ENCODE measurements around the gene UGT3A2. TPM values are rescaled to one million over a fixed set of nuclear protein-coding genes. Genes with fewer than 3 reads are reported as not detected.
A peak's percentile ranks its signal among the peaks of the same experiment; 100 is the strongest.

The UGT3A2 gene
- total RNA-seq, 1 donor from 2014 or later = not detected

DNA sequence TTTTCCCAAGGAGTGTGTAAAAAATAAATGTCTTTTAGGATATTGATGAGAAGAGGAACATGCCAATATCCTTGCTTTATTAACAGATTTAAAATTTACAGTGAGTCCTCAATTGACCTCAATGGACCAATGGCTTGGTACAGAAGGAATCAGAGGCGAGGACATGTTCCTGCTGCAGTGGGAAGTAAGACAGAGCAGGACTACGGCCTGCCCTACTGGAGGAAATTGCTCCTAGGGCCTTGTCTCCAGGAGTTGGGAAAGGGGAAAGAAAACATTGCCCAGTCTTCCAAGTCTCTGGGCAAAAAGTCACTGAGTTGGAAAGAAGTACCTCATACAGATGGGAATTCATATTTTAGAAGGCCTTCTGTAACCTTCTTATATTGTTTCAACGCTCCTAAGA, 33.1 kb upstream of the UGT3A2 start:
- no peaks in the 10 kb centered on the region for H3K4me1 Mint-ChIP-seq (ENCODE audit: low read depth)
- no peak overlapping the region for H3K4me3 Mint-ChIP-seq (ENCODE audit: unreplicated experiment)
- no peaks in the 10 kb centered on the region for H3K27me3 Mint-ChIP-seq (ENCODE audit: low read depth)
- peaks cover 13% of the 10 kb centered on the region for H3K36me3 Mint-ChIP-seq (ENCODE audit: low read depth)
- TF ChIP-seq, protein P1, sequence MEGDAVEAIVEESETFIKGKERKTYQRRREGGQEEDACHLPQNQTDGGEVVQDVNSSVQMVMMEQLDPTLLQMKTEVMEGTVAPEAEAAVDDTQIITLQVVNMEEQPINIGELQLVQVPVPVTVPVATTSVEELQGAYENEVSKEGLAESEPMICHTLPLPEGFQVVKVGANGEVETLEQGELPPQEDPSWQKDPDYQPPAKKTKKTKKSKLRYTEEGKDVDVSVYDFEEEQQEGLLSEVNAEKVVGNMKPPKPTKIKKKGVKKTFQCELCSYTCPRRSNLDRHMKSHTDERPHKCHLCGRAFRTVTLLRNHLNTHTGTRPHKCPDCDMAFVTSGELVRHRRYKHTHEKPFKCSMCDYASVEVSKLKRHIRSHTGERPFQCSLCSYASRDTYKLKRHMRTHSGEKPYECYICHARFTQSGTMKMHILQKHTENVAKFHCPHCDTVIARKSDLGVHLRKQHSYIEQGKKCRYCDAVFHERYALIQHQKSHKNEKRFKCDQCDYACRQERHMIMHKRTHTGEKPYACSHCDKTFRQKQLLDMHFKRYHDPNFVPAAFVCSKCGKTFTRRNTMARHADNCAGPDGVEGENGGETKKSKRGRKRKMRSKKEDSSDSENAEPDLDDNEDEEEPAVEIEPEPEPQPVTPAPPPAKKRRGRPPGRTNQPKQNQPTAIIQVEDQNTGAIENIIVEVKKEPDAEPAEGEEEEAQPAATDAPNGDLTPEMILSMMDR (IDR thresholded peaks at IDR 0.05) = no peak
- H3K27ac Mint-ChIP-seq (ENCODE audit: unreplicated experiment) = no peak overlapping the region
- no peaks in the 10 kb centered on the region for H3K9me3 Mint-ChIP-seq (ENCODE audit: low read depth)
- no peak for DNase-seq (ENCODE audit: low spot score)

DNA sequence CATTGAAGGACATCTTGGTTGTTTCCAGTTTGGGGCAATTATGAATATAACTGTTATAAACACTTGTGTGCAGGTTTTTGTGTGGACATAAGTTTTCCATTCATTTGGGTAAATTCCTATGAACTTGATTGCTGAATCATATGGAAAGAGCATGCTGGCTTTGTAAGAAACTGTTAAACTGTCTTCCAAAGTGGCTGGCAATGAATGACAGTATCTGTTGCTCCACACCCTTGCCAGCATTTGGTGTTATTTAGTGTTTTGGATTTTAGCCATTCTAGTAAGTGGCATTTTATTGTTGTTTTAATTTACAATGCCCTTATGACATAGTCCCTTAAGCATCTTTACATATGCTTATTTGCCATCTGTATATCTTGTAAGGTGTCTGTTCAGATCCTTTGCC, 29.8 kb upstream of the UGT3A2 start:
- DNase-seq (ENCODE audit: low spot score) = no peak
- no peak overlapping the region for H3K27ac Mint-ChIP-seq (ENCODE audit: unreplicated experiment)
- peaks cover 9% of the 10 kb centered on the region for H3K9me3 Mint-ChIP-seq (ENCODE audit: low read depth)
- no peaks in the 10 kb centered on the region for H3K27me3 Mint-ChIP-seq (ENCODE audit: low read depth)
- H3K4me3 Mint-ChIP-seq (ENCODE audit: unreplicated experiment) = no peak overlapping the region
- no peaks in the 10 kb centered on the region for H3K4me1 Mint-ChIP-seq (ENCODE audit: low read depth)
- TF ChIP-seq, protein P1 (IDR thresholded peaks at IDR 0.05) = no peak
- peaks cover 7% of the 10 kb centered on the region for H3K36me3 Mint-ChIP-seq (ENCODE audit: low read depth)

DNA sequence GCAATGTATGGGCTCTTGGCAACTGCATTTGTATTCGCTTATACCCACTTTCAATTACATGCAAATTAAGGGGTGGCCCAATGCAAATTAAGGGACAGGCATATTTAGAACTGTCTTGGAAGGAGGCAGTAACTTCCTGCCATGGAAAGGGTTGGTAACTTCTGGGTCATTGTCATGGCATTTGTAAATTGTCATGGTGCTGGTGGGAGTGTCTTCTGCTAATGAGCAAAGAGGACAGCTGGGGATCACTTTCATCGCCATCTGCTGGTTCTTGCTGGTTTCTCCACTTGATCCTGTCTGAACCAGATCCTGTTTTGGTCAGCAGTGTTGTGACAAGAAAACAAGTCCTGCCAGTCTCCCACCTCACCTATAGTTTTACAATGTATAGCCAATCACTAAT, 23.3 kb upstream of the UGT3A2 start:
- peaks cover 20% of the 10 kb centered on the region for H3K9me3 Mint-ChIP-seq (ENCODE audit: low read depth)
- peaks cover 18% of the 10 kb centered on the region for H3K27me3 Mint-ChIP-seq (ENCODE audit: low read depth)
- H3K4me1 Mint-ChIP-seq (ENCODE audit: low read depth) = no peaks in the 10 kb centered on the region
- no peak overlapping the region for H3K4me3 Mint-ChIP-seq (ENCODE audit: unreplicated experiment)
- no peak overlapping the region for H3K27ac Mint-ChIP-seq (ENCODE audit: unreplicated experiment)
- TF ChIP-seq, protein P1 (IDR thresholded peaks at IDR 0.05) = peak; percentile 52
- DNase-seq (ENCODE audit: low spot score) = no peak
- H3K36me3 Mint-ChIP-seq (ENCODE audit: low read depth) = peaks cover 4% of the 10 kb centered on the region

GRCh38 chr5:36079200-36079781, 12.6 kb upstream of the UGT3A2 start:
- H3K27me3 Mint-ChIP-seq (ENCODE audit: low read depth) = peaks cover 57% of the 10 kb centered on the region
- DNase-seq (ENCODE audit: low spot score) = no peak
- H3K36me3 Mint-ChIP-seq (ENCODE audit: low read depth) = peaks cover 2% of the 10 kb centered on the region
- TF ChIP-seq, protein P1 (IDR thresholded peaks at IDR 0.05) = peak; percentile 82
- peaks cover 8% of the 10 kb centered on the region for H3K9me3 Mint-ChIP-seq (ENCODE audit: low read depth)
- no peak overlapping the region for H3K27ac Mint-ChIP-seq (ENCODE audit: unreplicated experiment)
- no peak overlapping the region for H3K4me3 Mint-ChIP-seq (ENCODE audit: unreplicated experiment)
- peaks cover 3% of the 10 kb centered on the region for H3K4me1 Mint-ChIP-seq (ENCODE audit: low read depth)

DNA sequence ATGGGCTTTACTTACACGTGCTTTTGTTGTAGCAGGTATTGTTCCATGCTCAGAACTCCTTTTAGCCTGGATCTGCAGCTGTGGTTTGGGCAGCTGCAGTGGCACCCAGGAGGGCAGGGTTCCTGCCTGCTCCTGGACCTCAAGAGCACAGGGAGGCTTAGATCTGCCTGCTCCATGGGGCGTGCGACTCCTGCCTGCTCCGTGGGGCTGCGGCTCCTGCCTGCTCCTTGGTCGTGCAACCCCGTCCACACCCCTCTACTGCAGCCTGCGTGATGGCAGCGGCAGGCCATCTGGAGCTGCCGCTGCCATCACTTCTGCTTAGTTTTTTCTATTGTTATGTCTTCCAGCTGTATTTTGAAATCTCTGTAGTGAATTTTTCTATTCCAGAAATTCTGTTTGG, 11.7 kb upstream of the UGT3A2 start:
- no peaks in the 10 kb centered on the region for H3K9me3 Mint-ChIP-seq (ENCODE audit: low read depth)
- peaks cover 2% of the 10 kb centered on the region for H3K36me3 Mint-ChIP-seq (ENCODE audit: low read depth)
- peaks cover 52% of the 10 kb centered on the region for H3K27me3 Mint-ChIP-seq (ENCODE audit: low read depth)
- H3K27ac Mint-ChIP-seq (ENCODE audit: unreplicated experiment) = no peak overlapping the region
- DNase-seq (ENCODE audit: low spot score) = no peak
- TF ChIP-seq, protein P1 (IDR thresholded peaks at IDR 0.05) = no peak
- no peak overlapping the region for H3K4me3 Mint-ChIP-seq (ENCODE audit: unreplicated experiment)
- peaks cover 3% of the 10 kb centered on the region for H3K4me1 Mint-ChIP-seq (ENCODE audit: low read depth)

All from chondrocyte (in vitro differentiated cells).